ENCODE results near the gene HPSE2. TPM values are rescaled to one million over a fixed set of nuclear protein-coding genes. Genes with fewer than 3 reads are reported as not detected.

The HPSE2 gene
- total and polyA plus RNA-seq, 2 of the 8 experiments (the other 6 are each of a cell fraction or from before 2014, with no cell fraction given) = 0.41 to 0.58 TPM

DNA sequence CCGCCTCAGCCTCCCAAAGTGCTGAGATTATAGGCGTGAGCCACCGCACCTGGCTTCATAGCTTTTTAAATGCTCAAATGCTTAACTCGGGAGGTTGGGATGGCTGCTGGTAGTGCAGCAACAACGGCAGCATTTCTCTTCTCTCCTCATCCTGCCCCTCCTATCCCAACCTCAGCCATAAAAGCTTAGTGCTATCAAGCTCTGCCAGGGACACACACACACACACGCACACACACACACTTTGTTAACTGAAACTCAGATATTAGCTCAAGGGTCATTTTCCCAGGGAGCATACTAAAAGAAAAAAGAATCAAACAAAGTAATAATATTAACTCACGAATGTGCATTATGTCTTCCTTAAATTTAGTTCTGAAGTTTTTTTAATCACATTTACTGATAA is 725.9 kb downstream of the HPSE2 start (continued):
- TF ChIP-seq CHD7 (IDR thresholded peaks at IDR 0.05; ENCODE audit: insufficient replicate concordance, low read length) = no peak
- no peak for TF ChIP-seq CHD1 (IDR thresholded peaks at IDR 0.05; ENCODE audit: low read depth, low read length)
- TF ChIP-seq MAFK (IDR thresholded peaks at IDR 0.05; ENCODE audit: low read depth, low read length) = no peak
- TF ChIP-seq NRF1 (IDR thresholded peaks at IDR 0.05; ENCODE audit: low read depth, low read length) = no peak
- no peak for TF ChIP-seq POLR2A (IDR thresholded peaks at IDR 0.05; ENCODE audit: control extremely low read depth in 1 of 2, low read depth in 2 of 2, low read length in 2 of 2)
- TF ChIP-seq SUZ12 (IDR thresholded peaks at IDR 0.05; ENCODE audit: low read length) = no peak
- TF ChIP-seq HDAC6 (IDR thresholded peaks at IDR 0.05; ENCODE audit: low read depth, low read length) = no peak
- TF ChIP-seq TEAD4 (IDR thresholded peaks at IDR 0.05; ENCODE audit: low read depth, low read length) = no peak
- no peak for TF ChIP-seq CREB1 (IDR thresholded peaks at IDR 0.05)
- no peak for TF ChIP-seq KDM1A (IDR thresholded peaks at IDR 0.05; ENCODE audit: borderline replicate concordance, low read length)

Data from H1 (cell line).